Measurements from ENCODE around the gene F11.
"Not testable (repeated sequence)": the region's sequence is repeated elsewhere in the genome, so short reads cannot be mapped to it uniquely, and the experiment has no call there.

The F11 gene

DNA sequence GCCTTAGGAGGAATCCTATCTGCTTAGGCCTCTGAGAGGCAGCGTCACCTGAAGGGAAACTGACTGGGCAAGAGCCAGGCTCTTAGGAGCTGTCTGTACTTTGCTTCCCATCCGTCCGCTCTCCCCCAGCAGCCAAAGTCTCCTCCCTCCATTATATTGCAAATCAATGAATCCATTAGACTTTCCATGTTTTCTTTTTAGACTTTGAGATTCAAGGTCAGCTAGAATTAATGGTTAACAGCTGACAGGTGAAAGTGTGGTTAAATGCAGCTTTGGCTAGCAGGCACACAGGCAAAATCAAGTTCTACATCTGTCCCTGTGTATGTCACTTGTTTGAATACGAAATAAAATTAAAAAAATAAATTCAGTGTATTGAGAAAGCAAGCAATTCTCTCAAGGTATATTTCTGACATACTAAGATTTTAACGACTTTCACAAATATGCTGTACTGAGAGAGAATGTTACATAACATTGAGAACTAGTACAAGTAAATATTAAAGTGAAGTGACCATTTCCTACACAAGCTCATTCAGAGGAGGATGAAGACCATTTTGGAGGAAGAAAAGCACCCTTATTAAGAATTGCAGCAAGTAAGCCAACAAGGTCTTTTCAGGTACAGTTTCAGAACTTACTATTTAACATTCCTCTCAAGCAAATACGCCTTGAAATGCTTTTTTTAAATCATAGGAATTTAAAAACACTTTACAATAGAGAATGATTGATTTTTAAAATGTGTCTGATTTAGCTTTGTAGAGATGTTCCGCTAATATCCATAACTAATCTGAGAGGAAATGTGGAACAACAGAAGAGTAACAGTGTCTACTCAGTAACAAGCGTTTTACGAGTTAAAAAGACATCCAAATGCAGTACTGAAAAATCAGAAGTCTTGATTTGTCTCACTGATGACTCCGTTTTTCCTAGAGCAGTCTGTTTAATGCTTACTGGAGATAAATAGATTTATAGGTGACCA is at the start of gene F11:
Gene F11 (plus strand): TSS at position 507 of the 970 bp plus-strand sequence. CDS start 948 bp downstream, outside the sequence.
- DNase-seq (ENCODE audit: insufficient read length, low spot score) (no peak), FAIRE-seq (no peak)

DNA sequence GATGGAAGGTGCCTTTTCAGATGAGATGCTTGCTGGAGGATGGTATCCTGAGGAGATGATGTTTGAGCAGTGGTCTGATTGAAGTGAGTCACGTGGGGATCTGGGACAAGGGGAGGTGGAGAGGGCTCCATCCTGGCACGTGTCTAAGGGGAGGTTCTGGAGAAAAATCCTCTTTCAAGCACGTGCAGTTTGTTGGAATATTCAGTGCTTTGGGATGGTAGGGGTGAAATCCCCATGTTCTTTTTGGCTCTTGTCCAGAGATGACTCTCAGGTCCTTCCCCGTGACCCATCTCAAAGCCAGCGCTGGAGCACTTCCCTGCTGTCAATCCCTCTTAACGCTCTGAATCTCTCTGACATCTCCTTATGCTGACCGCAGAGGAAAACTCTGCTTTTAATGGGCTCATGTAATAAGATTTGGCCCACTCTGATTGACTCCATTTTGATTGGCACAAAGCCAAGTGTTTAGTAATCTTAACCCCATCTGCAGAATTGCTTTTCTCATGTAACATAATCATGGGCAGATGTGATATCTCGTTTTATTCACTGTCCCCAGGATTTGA is 49.4 kb upstream of the F11 start:
- DNase-seq (ENCODE audit: insufficient read length, low spot score) (no peak), FAIRE-seq (no peak)

DNA sequence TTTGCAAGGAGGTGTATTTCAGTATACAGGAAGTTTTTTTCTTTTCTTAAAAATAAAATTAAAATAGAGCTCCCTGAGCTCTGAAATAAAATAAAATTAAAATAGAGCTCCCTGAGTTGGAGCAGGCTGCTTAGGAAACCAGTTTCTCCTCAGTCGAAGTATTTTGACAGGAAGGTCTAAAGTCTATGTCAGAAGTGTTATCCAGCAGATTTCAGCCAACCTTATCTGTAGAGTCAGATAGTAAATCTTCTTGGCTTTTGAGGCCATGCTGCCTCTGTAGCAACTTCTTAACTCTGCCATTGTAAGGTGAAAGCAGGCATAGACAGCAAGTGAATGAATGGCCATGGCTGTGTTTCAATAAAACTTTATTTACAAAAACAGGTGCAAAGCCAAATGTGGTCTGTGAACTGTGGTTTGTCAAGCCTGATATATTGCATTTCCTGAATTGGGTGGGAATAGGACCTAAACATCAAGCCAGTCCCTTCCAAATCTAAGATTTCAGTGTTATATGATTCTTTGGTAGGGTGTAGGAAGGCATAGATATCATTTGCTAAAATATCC is 48.2 kb upstream of the F11 start:
- FAIRE-seq (no peak), DNase-seq (ENCODE audit: insufficient read length, low spot score) (no peak)

DNA sequence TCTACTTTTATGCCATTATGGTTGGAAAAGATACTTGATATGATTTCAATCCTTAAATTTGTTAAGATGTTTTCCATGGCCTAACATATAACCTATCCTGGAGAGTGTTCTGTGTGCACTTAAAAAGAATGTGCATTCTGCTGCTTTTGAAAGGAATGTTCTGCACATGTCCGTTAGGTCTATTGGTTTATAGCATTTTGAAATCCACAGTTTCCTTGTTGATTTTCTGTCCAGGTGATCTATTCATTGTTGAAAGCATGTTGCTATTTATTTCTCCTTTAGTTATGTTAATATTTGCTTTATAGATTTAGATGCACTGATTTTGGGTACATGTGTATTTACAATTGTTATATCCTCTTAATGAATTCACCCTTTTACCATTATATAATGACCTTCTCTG is 44.4 kb upstream of the F11 start:
- no peak for DNase-seq (ENCODE audit: insufficient read length, low spot score)
- FAIRE-seq: no peak

- FAIRE-seq (no peak), DNase-seq (ENCODE audit: insufficient read length, low spot score) (no peak)
These were observed 40.1 kb upstream of the F11 start for GRCh38 chr4:186225848-186226247.

GRCh38 chr4:186226521-186227189 is 39.3 kb upstream of the F11 start:
- FAIRE-seq (no peak), DNase-seq (ENCODE audit: insufficient read length, low spot score) (no peak)

- FAIRE-seq (no peak), DNase-seq (ENCODE audit: insufficient read length, low spot score) (no peak)
These were observed 38.8 kb upstream of the F11 start, which contains the start of gene KLKB1 for GRCh38 chr4:186227221-186227620. Gene KLKB1 (plus strand): TSS chr4:186227507. CDS start chr4:186228196, 689 bp downstream.

DNA sequence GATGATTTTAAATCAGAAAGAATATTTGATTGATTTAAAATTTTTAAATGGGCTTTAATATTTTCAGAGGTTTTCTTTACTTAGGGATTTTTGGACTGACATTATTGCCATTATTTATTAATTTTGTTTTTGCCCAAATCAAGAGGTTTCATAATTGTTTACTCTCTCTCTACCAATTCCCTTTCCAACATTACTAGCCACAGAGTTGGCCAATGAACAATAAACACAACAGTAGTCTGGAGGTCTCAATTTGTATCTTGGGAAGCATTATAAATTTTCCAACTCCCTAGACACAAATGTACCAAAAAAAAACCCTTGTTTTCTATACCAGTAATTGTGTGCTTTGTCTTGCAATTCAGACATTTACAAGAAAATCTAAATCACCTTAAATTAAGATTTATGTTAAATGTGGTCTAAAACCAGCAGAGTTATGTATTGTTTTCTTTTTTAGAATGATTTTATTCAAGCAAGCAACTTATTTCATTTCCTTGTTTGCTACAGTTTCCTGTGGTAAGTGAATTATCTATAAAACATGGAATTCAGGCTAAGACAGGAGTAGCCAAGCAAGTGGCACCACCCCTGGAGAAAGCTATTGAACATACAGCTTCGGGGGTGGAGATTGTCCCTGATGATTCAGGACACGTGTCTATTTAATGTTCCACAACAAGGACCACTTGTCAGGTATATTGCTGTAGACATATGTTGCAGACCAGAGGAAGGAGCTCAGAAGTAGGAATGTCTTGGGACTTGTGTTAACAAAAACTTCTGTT is 38.1 kb upstream of the F11 start:
- no peak for FAIRE-seq
- no peak for DNase-seq (ENCODE audit: insufficient read length, low spot score)

DNA sequence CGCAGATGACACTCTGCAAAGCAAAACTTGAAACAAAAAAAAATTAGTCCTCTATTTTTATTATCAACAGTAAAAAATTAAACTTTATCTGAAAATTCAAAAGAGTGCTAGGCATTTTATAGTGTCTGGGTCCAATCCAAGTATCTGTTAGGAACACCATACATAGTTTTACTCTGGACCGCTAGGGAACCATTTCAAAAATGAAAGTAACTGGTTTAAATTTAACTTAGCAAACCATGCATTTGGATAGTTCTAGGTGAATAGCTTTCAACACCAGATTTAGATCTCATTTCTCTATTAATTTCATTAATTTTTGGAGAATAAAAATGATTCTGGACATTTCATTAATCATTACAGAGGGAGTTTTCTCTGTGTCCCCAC is 37.5 kb upstream of the F11 start:
- DNase-seq (ENCODE audit: insufficient read length, low spot score) (no peak), FAIRE-seq (no peak)

DNA sequence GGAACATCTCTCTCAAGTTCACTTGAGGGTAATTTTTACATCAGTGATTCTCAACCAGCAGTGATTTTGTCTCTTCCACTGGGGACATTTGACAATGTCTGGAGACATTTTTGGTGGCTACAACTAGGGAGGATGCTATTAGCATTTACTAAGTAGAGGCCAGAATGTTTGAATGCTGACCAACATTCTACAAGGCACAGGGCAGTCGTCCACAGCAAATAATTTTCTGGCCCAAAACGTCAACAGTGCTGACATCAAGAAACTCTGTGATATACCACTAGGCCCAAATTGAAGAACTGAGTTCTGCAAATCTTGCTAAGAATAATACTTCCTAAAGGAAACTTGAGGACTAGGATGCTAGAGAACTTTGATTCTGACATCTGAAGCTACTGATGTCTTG is 31.6 kb upstream of the F11 start:
- FAIRE-seq (no peak), DNase-seq (ENCODE audit: insufficient read length, low spot score) (no peak)

DNA sequence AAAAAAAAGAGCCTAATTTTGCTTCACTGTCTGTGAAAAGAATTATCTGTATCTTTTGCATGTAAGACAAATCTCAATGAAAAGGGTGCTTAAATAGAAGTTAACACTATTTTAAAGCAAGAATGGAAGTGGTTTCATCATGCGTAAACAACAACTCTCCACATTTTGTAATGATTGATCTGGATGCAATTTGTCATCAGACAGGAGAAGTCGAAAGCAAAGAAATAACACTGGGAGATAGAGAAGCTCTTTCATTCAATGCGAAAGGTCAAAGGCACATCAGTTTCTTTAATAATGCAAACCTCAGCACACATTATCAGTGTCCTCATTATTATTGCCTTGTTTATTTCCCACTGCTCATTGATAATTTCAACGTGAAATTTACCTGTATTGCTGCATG is 29.9 kb upstream of the F11 start:
- no peak for DNase-seq (ENCODE audit: insufficient read length, low spot score)
- no peak for FAIRE-seq

GRCh38 chr4:186240452-186240847 is 25.5 kb upstream of the F11 start:
- DNase-seq (ENCODE audit: insufficient read length, low spot score): no peak
- no peak for FAIRE-seq

GRCh38 chr4:186240848-186241491 is 25.0 kb upstream of the F11 start:
- no peak for DNase-seq (ENCODE audit: insufficient read length, low spot score)
- FAIRE-seq: no peak

DNA sequence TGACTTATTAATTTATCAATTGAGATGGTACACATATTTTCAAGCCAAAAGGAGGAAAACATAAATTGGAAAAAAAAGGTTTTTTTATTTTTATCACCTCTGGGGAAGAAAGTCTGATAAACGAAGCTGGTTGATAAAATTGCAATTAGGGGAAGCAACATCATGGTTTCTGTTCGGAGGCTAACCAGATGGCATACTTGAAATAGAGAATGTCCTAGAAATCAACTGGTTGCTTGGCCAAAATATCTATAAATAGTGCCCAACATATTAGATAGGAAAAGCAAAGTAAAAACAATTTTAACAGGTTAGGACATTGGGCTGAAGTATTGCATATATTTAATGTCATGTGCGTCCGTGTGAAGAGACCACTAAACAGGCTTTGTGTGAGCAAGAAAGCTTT is 24.4 kb upstream of the F11 start:
- DNase-seq (ENCODE audit: insufficient read length, low spot score): no peak
- FAIRE-seq: no peak

- FAIRE-seq: not testable (repeated sequence)
These were observed 24.0 kb upstream of the F11 start for GRCh38 chr4:186242031-186242430.

DNA sequence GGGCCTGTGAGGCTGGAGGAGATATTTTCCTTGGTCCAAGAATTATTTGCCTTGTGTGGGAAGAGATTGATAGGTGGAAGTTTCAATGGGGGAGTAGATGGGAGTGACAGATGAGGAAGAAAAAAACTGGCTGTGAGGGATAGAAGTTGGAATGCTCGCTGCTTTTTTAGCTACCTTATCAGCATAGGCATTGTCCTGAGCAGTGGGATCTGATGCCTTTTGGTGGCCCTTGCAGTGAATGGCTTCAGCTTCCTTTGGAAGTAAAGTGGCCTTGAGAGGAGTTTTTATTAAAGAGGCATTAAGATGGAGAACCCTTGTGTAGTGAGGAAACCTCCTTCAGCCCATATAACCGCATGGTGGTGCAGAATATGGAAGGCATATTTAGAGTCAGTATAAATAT is 22.7 kb upstream of the F11 start:
- FAIRE-seq (no peak), DNase-seq (ENCODE audit: insufficient read length, low spot score) (no peak)

More at GRCh38 chr4:186242031-186242430, 24.0 kb upstream of the F11 start:
- not testable (repeated sequence) for DNase-seq (ENCODE audit: insufficient read length, low spot score)

- FAIRE-seq (no peak), DNase-seq (ENCODE audit: insufficient read length, low spot score) (no peak)
These were observed 21.2 kb upstream of the F11 start for GRCh38 chr4:186244835-186245234.

DNA sequence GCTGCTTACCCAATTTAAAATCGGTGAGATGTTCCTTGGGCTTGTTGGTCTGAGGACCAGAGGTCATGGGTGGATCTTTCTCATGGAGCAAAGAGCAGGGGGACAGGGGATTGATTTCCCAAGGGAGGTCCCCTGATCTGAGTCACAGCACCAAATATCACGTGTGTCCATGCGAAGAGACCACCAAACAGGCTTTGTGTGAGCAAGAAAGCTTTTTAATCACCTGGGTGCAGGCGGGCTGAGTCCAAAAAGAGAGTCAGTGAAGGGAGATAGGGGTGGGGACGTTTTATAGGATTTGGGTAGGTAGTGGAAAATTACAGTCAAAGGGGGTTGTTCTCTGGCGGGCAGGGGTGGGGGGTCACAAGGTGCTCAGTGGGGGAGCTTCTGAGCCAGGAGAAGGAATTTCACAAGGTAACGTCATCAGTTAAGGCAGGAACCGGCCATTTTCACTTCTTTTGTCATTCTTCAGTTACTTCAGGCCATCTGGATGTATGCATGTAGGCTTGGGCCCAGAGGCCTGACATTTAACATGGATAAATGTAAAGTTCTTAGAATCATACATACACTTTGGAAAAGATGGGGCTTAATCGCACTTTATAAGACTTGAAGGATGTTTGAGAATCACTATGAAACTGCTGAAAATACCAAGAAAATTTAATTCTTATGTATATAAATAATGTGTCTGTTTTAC is 18.8 kb upstream of the F11 start:
- not testable (repeated sequence) for DNase-seq (ENCODE audit: insufficient read length, low spot score); FAIRE-seq

DNA sequence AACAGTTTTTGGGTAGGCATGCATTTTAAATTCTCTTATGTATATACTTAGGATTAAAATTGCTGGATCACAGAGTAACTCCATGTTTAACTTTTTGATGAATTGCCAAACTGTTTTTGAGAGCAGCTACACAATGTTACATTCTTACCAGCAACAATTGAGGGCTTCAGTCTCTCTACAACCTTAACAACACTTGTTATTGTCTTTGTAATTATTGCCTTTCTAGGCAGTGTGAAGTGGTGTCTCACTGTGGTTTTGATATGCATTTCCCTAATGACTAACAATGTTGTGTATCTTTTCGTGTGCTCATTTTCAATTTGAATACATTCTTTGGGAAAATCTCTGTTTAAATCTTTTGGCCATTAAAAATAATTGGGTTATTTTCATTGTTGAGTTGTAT is 17.3 kb upstream of the F11 start:
- DNase-seq (ENCODE audit: insufficient read length, low spot score) (no peak), FAIRE-seq (no peak)
